Amniotic epithelial cell (primary cell): ENCODE data around the gene SLC44A5.

Source experiments
- DNase-seq: peaks from one replicate; pipeline ENCODE4 v3.0.0-alpha.2; 2010; ENCODE audit warnings: low read depth

SLC44A5 gene

GRCh38 chr1:75174031-75174760 is 436.7 kb downstream of the SLC44A5 start:
- no peak for DNase-seq

- DNase-seq, result no peak
Observed at GRCh38 chr1:75172556-75172955, 438.4 kb downstream of the SLC44A5 start.

- DNase-seq, result no peak
Observed at GRCh38 chr1:75171876-75172275, 439.0 kb downstream of the SLC44A5 start.

- no peak for DNase-seq
Observed at GRCh38 chr1:75170981-75171380, 439.9 kb downstream of the SLC44A5 start.

- no peak for DNase-seq
Observed at GRCh38 chr1:75170011-75170410, 440.9 kb downstream of the SLC44A5 start.

GRCh38 chr1:75166821-75167220 is 444.1 kb downstream of the SLC44A5 start:
- DNase-seq, result no peak

GRCh38 chr1:75165264-75165663 is 445.6 kb downstream of the SLC44A5 start:
- no peak for DNase-seq

- no peak for DNase-seq
Observed at GRCh38 chr1:75159154-75159553, 451.8 kb downstream of the SLC44A5 start.
